ENCODE measurements around the gene MAML2. TPM values are rescaled to one million over a fixed set of nuclear protein-coding genes. Genes with fewer than 3 reads are reported as not detected.

The MAML2 gene
- polyA plus RNA-seq, 1 of the 3 experiments (the other 2 are of a cell fraction) = 20.1 TPM

- Histone ChIP-seq H4K20me1 (ENCODE audit: insufficient read depth) (no peaks in the 10 kb centered on the region), H3K4me3 (ENCODE audit: low read depth in 2 of 2, low read length in 1 of 2) (no peak overlapping the region), H3K4me2 (no peak overlapping the region), H3K9ac (no peak overlapping the region), H3K9me3 (no peaks in the 10 kb centered on the region), H3K27ac (ENCODE audit: low read depth in 2 of 2, low read length in 1 of 2) (peak overlapping the region in 1 of 2 experiments; percentile 93; a peak in 2 of 4 replicates), H3K9me2 (no peaks in the 10 kb centered on the region), H3K79me2 (ENCODE audit: insufficient read depth) (peaks cover 62% of the 10 kb centered on the region), H3K36me3 (replicated peaks in 1 of 2; ENCODE audit: control insufficient read depth in 1 of 2, insufficient read depth in 2 of 2, low read length in 1 of 2) (peaks cover 0 to 11% of the 10 kb centered on the region in 2 experiments), H3K27me3 (ENCODE audit: insufficient read depth) (no peaks in the 10 kb centered on the region), H3F3A (replicated peaks; ENCODE audit: insufficient read depth) (peaks cover 29% of the 10 kb centered on the region), H3K4me1 (ENCODE audit: control insufficient read depth in 1 of 2, insufficient read depth in 2 of 2, low read depth in 1 of 2, low read length in 1 of 2) (peaks cover 19 to 38% of the 10 kb centered on the region in 2 experiments), H2AFZ (ENCODE audit: low read depth) (no peak overlapping the region)
- TF ChIP-seq GATA2 (CRISPR knock-in tag; IDR thresholded peaks at IDR 0.05) (no peak), TEAD4 (IDR thresholded peaks at IDR 0.05; ENCODE audit: borderline replicate concordance, insufficient read depth) (no peak), RFX5 (IDR thresholded peaks at IDR 0.05; ENCODE audit: low read length) (no peak), JUND (IDR thresholded peaks at IDR 0.05) (no peak)
- CTCF ChIA-PET = no interaction called here
- WGBS (ENCODE audit: low lambda C conversion rate) = 91% methylated on average over 4 of the region's 4 CpGs
- no peak for DNase-seq
- POLR2A ChIA-PET = no interaction called here
Observed at GRCh38 chr11:96110302-96110701, 232.7 kb downstream of the MAML2 start.

GRCh38 chr11:96109331-96110030 is 233.5 kb downstream of the MAML2 start:
- H3K9me2 ChIP-seq = no peaks in the 10 kb centered on the region
- 83% methylated on average over 5 of the region's 5 CpGs for WGBS (ENCODE audit: low lambda C conversion rate)
- peaks cover 37% of the 10 kb centered on the region for H3F3A ChIP-seq (replicated peaks; ENCODE audit: insufficient read depth)
- no peak for DNase-seq
- no peaks in the 10 kb centered on the region for H3K9me3 ChIP-seq
- H3K79me2 ChIP-seq (ENCODE audit: insufficient read depth) = peaks cover 71% of the 10 kb centered on the region
- peaks cover 0 to 11% of the 10 kb centered on the region in 2 experiments for H3K36me3 ChIP-seq (replicated peaks in 1 of 2; ENCODE audit: control insufficient read depth in 1 of 2, insufficient read depth in 2 of 2, low read length in 1 of 2)
- no peak overlapping the region for H3K9ac ChIP-seq
- H3K4me2 ChIP-seq = no peak overlapping the region
- peak overlapping the region in 1 of 2 experiments; percentile 17; a peak in 1 of 4 replicates for H3K27ac ChIP-seq (ENCODE audit: low read depth in 2 of 2, low read length in 1 of 2)
- ChIA-PET POLR2A (no interaction called here), CTCF (interaction anchor here (1.5 kb wide), 1 partner anchor 10 kb away, joined by 3 read pairs; no protein-coding TSS in a partner anchor)
- TF ChIP-seq TAF1 (IDR thresholded peaks at IDR 0.05; ENCODE audit: borderline replicate concordance, low read depth, low read length) = no peak
- no peak for TF ChIP-seq USF1 (IDR thresholded peaks at IDR 0.05; ENCODE audit: borderline replicate concordance, low read depth)
- no peak for TF ChIP-seq TEAD4 (IDR thresholded peaks at IDR 0.05; ENCODE audit: borderline replicate concordance, insufficient read depth)
- TF ChIP-seq MXI1 (IDR thresholded peaks at IDR 0.05; ENCODE audit: low read depth, low read length) = no peak
- no peak for TF ChIP-seq ELF1 (IDR thresholded peaks at IDR 0.05)
- no peak for TF ChIP-seq FOXM1 (IDR thresholded peaks at IDR 0.05; ENCODE audit: low read depth)
- no peak for TF ChIP-seq POLR2AphosphoS5 (IDR thresholded peaks at IDR 0.05; ENCODE audit: low read depth, low read length)
- no peak for TF ChIP-seq RCOR1 (IDR thresholded peaks at IDR 0.05; ENCODE audit: low read length)
- TF ChIP-seq GABPA (IDR thresholded peaks at IDR 0.05; ENCODE audit: low read depth) = no peak
- H4K20me1 ChIP-seq (ENCODE audit: insufficient read depth) = no peaks in the 10 kb centered on the region
- H3K4me1 ChIP-seq (ENCODE audit: control insufficient read depth in 1 of 2, insufficient read depth in 2 of 2, low read depth in 1 of 2, low read length in 1 of 2) = peaks cover 19 to 42% of the 10 kb centered on the region in 2 experiments
- H3K27me3 ChIP-seq (ENCODE audit: insufficient read depth) = no peaks in the 10 kb centered on the region
- H3K4me3 ChIP-seq (ENCODE audit: low read depth in 2 of 2, low read length in 1 of 2) = no peak overlapping the region
- H2AFZ ChIP-seq (ENCODE audit: low read depth) = no peak overlapping the region

Measured in SK-N-SH (cell line).